ENCODE measurements around the gene ETFBKMT.

Gene ETFBKMT

DNA sequence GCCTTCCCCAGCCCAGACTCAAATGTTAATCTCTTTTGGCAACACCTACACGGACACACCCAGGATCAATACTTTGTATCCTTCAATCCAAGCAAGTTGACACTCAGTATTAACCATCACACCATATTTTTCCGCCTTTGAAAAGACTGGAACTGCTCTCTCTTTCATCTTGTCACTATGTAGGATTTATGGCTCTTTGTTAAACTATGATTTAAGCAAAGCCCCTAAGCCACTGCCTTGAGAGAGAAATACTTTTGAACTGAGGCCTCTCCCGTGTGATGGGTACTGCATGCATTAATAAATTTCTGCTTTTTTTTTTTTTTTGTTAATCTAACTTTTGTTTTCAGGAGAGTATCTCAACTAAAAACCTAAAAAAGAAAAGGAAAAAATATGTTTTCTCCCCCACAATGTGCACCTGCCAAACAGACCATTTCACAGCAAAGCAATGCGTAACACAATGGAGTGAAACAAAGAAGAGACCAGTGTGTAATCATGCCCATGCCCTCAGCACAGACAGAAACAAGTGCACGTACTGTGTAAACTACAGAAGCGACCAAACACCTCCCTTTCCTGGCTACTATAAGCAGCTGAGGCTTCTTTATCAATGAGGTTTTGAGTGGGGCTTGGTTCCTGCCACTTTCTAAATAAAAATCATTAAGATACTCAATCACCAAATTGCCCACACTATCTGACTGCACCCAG is 28.3 kb upstream of the ETFBKMT start:
- no peak for DNase-seq
- no CpG with 5 or more reads among the region's 6 CpGs for WGBS (ENCODE audit: extremely low coverage, insufficient coverage, insufficient read length)
- no peaks in the 10 kb centered on the region for H3K9me3 ChIP-seq (ENCODE audit: insufficient read depth, low read depth, low read length)
- no peak overlapping the region for H4K8ac ChIP-seq (ENCODE audit: low read depth, low read length)
- no peaks in the 10 kb centered on the region for H3K79me2 ChIP-seq (ENCODE audit: control insufficient read depth, insufficient read depth, low read length, poor library complexity)
- no peaks in the 10 kb centered on the region for H3K79me1 ChIP-seq (ENCODE audit: low read length)
- H3K18ac ChIP-seq (ENCODE audit: low read length): no peak overlapping the region
- H3K36me3 ChIP-seq (ENCODE audit: control insufficient read depth in 1 of 2, insufficient read depth in 2 of 2, low read length in 2 of 2): no peaks in the 10 kb centered on the region
- H3K27ac ChIP-seq (ENCODE audit: low read depth, low read length): no peak overlapping the region
- no peak overlapping the region for H3K9ac ChIP-seq (ENCODE audit: low read length)
- no peak overlapping the region for H2AK5ac ChIP-seq (ENCODE audit: low read length)
- H4K91ac ChIP-seq (ENCODE audit: low read depth, low read length): no peak overlapping the region
- no peak overlapping the region for H3K4ac ChIP-seq (ENCODE audit: low read depth, low read length)
- no peak overlapping the region for H4K12ac ChIP-seq (ENCODE audit: low read depth, low read length)
- H2BK12ac ChIP-seq (ENCODE audit: low read length): no peak overlapping the region
- no peak overlapping the region for H2BK120ac ChIP-seq (ENCODE audit: insufficient read depth, low read length, poor library complexity)
- H3K23ac ChIP-seq (ENCODE audit: low read length): no peak overlapping the region
- H3K14ac ChIP-seq (ENCODE audit: low read length): no peak overlapping the region
- no peak overlapping the region for H3K4me2 ChIP-seq (ENCODE audit: low read length)
- H3K4me1 ChIP-seq (ENCODE audit: control insufficient read depth in 1 of 2, insufficient read depth in 2 of 2, low read length in 2 of 2): no peaks in the 10 kb centered on the region
- H2AFZ ChIP-seq (ENCODE audit: insufficient read depth, low read length, poor library complexity): no peak overlapping the region
- no peak overlapping the region for H2BK5ac ChIP-seq (ENCODE audit: low read depth, low read length, poor library complexity)
- no peak overlapping the region for H3K4me3 ChIP-seq (ENCODE audit: low read depth, low read length)
- H3K27me3 ChIP-seq (ENCODE audit: insufficient read depth, low read length): no peaks in the 10 kb centered on the region

DNA sequence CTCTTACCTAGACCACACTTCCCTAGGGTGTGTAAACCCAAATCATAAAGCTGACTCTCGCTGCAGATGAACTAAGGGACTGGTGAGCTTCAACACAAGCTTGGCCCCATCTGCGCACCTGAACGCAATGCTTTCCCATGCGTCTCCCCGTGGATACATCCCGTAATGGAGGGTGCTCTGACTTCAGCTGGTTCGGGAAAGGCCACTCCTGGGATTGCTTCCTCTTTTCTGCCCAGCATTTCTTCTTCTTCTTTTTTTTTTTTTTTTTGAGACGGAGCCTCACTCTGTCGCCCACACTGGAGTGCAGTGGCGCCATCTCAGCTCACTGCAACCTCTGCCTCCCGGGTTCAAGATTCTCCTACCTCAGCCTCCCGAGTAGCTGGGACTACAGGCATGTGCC is 27.7 kb upstream of the ETFBKMT start:
- Histone ChIP-seq H3K79me1 (ENCODE audit: low read length) (no peaks in the 10 kb centered on the region), H3K79me2 (ENCODE audit: control insufficient read depth, insufficient read depth, low read length, poor library complexity) (no peaks in the 10 kb centered on the region), H3K4ac (ENCODE audit: low read depth, low read length) (no peak overlapping the region), H3K27ac (ENCODE audit: low read depth, low read length) (no peak overlapping the region), H3K9ac (ENCODE audit: low read length) (no peak overlapping the region), H3K9me3 (ENCODE audit: insufficient read depth, low read depth, low read length) (no peaks in the 10 kb centered on the region), H3K4me2 (ENCODE audit: low read length) (no peak overlapping the region), H2BK120ac (ENCODE audit: insufficient read depth, low read length, poor library complexity) (no peak overlapping the region), H3K14ac (ENCODE audit: low read length) (no peak overlapping the region), H4K8ac (ENCODE audit: low read depth, low read length) (no peak overlapping the region), H2BK12ac (ENCODE audit: low read length) (no peak overlapping the region), H3K27me3 (ENCODE audit: insufficient read depth, low read length) (no peaks in the 10 kb centered on the region), H3K4me3 (ENCODE audit: low read depth, low read length) (no peak overlapping the region), H2AK5ac (ENCODE audit: low read length) (no peak overlapping the region), H2BK5ac (ENCODE audit: low read depth, low read length, poor library complexity) (no peak overlapping the region), H2AFZ (ENCODE audit: insufficient read depth, low read length, poor library complexity) (no peak overlapping the region), H4K91ac (ENCODE audit: low read depth, low read length) (no peak overlapping the region), H3K4me1 (ENCODE audit: control insufficient read depth in 1 of 2, insufficient read depth in 2 of 2, low read length in 2 of 2) (no peaks in the 10 kb centered on the region), H3K36me3 (ENCODE audit: control insufficient read depth in 1 of 2, insufficient read depth in 2 of 2, low read length in 2 of 2) (no peaks in the 10 kb centered on the region), H3K18ac (ENCODE audit: low read length) (no peak overlapping the region), H3K23ac (ENCODE audit: low read length) (no peak overlapping the region), H4K12ac (ENCODE audit: low read depth, low read length) (no peak overlapping the region)
- no peak for DNase-seq
- WGBS (ENCODE audit: extremely low coverage, insufficient coverage, insufficient read length): no CpG with 5 or more reads among the region's 12 CpGs

DNA sequence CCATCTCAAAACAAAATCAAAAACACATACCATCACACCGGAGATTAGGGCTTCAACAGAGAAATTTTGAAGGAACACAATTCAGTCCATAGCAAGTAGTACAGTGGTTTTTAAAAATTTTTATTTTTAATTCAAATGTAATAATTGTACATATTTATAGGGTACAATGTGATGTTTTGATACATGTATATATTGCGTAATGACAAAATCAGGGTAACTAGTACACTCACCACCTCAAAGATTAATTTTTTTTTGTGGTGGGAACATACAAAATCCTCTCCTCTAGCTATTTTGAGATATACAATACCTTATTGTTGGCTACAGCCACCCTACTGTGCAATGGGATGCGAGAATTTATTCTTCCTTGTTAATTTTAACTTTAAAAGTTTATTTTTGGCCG is 26.0 kb upstream of the ETFBKMT start:
- DNase-seq: no peak
- H3K4me2 ChIP-seq (ENCODE audit: low read length): no peak overlapping the region
- no peak overlapping the region for H3K4me3 ChIP-seq (ENCODE audit: low read depth, low read length)
- no peaks in the 10 kb centered on the region for H3K4me1 ChIP-seq (ENCODE audit: control insufficient read depth in 1 of 2, insufficient read depth in 2 of 2, low read length in 2 of 2)
- H3K27ac ChIP-seq (ENCODE audit: low read depth, low read length): no peak overlapping the region
- no peak overlapping the region for H3K14ac ChIP-seq (ENCODE audit: low read length)
- no peak overlapping the region for H2AFZ ChIP-seq (ENCODE audit: insufficient read depth, low read length, poor library complexity)
- no peaks in the 10 kb centered on the region for H3K79me1 ChIP-seq (ENCODE audit: low read length)
- no peak overlapping the region for H2BK5ac ChIP-seq (ENCODE audit: low read depth, low read length, poor library complexity)
- no peak overlapping the region for H2AK5ac ChIP-seq (ENCODE audit: low read length)
- H4K12ac ChIP-seq (ENCODE audit: low read depth, low read length): no peak overlapping the region
- H3K79me2 ChIP-seq (ENCODE audit: control insufficient read depth, insufficient read depth, low read length, poor library complexity): no peaks in the 10 kb centered on the region
- no peak overlapping the region for H3K18ac ChIP-seq (ENCODE audit: low read length)
- H3K9me3 ChIP-seq (ENCODE audit: insufficient read depth, low read depth, low read length): no peaks in the 10 kb centered on the region
- no CpG with 5 or more reads among the region's 4 CpGs for whole genome bisulfite sequencing (ENCODE audit: extremely low coverage, insufficient coverage, insufficient read length)
- H4K8ac ChIP-seq (ENCODE audit: low read depth, low read length): no peak overlapping the region
- no peak overlapping the region for H3K4ac ChIP-seq (ENCODE audit: low read depth, low read length)
- H2BK120ac ChIP-seq (ENCODE audit: insufficient read depth, low read length, poor library complexity): no peak overlapping the region
- H3K36me3 ChIP-seq (ENCODE audit: control insufficient read depth in 1 of 2, insufficient read depth in 2 of 2, low read length in 2 of 2): no peaks in the 10 kb centered on the region
- no peaks in the 10 kb centered on the region for H3K27me3 ChIP-seq (ENCODE audit: insufficient read depth, low read length)
- H4K91ac ChIP-seq (ENCODE audit: low read depth, low read length): no peak overlapping the region
- no peak overlapping the region for H2BK12ac ChIP-seq (ENCODE audit: low read length)
- H3K9ac ChIP-seq (ENCODE audit: low read length): no peak overlapping the region
- H3K23ac ChIP-seq (ENCODE audit: low read length): no peak overlapping the region

DNA sequence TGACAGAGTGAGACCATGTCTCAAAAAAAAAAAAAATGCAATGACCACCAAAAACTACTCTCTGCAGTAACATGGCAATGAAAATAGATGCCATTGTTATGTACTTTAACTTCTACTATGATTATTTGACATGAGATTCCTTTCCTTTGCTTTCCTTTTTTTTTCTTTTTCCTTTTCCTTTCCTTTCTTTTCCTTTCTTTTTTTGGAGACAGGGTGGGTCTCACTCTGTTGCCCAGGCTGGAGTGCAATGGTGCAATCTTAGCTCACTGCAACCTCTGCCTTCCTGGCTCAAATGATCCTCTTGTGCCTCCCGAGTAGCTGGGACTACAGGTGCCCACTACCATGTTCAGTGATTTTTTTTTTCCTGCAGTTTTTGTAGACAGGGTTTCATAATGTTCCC is 24.9 kb upstream of the ETFBKMT start:
- H3K36me3 ChIP-seq (ENCODE audit: control insufficient read depth in 1 of 2, insufficient read depth in 2 of 2, low read length in 2 of 2): no peaks in the 10 kb centered on the region

More for the DNA sequence above, 24.9 kb upstream of the ETFBKMT start:
- H4K91ac ChIP-seq (ENCODE audit: low read depth, low read length): no peak overlapping the region
- no peak overlapping the region for H4K12ac ChIP-seq (ENCODE audit: low read depth, low read length)
- no peak overlapping the region for H3K18ac ChIP-seq (ENCODE audit: low read length)
- H2BK5ac ChIP-seq (ENCODE audit: low read depth, low read length, poor library complexity): no peak overlapping the region
- no peaks in the 10 kb centered on the region for H3K79me1 ChIP-seq (ENCODE audit: low read length)
- H2AK5ac ChIP-seq (ENCODE audit: low read length): no peak overlapping the region
- no peak overlapping the region for H3K9ac ChIP-seq (ENCODE audit: low read length)
- H2BK120ac ChIP-seq (ENCODE audit: insufficient read depth, low read length, poor library complexity): no peak overlapping the region
- H3K14ac ChIP-seq (ENCODE audit: low read length): no peak overlapping the region
- no peak overlapping the region for H3K4ac ChIP-seq (ENCODE audit: low read depth, low read length)
- H3K4me3 ChIP-seq (ENCODE audit: low read depth, low read length): no peak overlapping the region
- no peak overlapping the region for H2BK12ac ChIP-seq (ENCODE audit: low read length)
- H3K23ac ChIP-seq (ENCODE audit: low read length): no peak overlapping the region
- H2AFZ ChIP-seq (ENCODE audit: insufficient read depth, low read length, poor library complexity): no peak overlapping the region
- no peak overlapping the region for H3K4me2 ChIP-seq (ENCODE audit: low read length)
- no peak for DNase-seq
- no peaks in the 10 kb centered on the region for H3K9me3 ChIP-seq (ENCODE audit: insufficient read depth, low read depth, low read length)
- H3K27me3 ChIP-seq (ENCODE audit: insufficient read depth, low read length): no peaks in the 10 kb centered on the region
- no CpG with 5 or more reads among the region's 1 CpG for WGBS (ENCODE audit: extremely low coverage, insufficient coverage, insufficient read length)
- H3K27ac ChIP-seq (ENCODE audit: low read depth, low read length): no peak overlapping the region
- no peaks in the 10 kb centered on the region for H3K79me2 ChIP-seq (ENCODE audit: control insufficient read depth, insufficient read depth, low read length, poor library complexity)
- no peak overlapping the region for H4K8ac ChIP-seq (ENCODE audit: low read depth, low read length)
- H3K4me1 ChIP-seq (ENCODE audit: control insufficient read depth in 1 of 2, insufficient read depth in 2 of 2, low read length in 2 of 2): no peaks in the 10 kb centered on the region

Data from trophoblast cell (in vitro differentiated cells and primary cell).